Upper lobe of right lung (tissue), 1 donor: ENCODE results near the gene TRABD2A. TPM values are rescaled to one million over a fixed set of nuclear protein-coding genes. Genes with fewer than 3 reads are reported as not detected.
"Not testable (repeated sequence)": the region's sequence is repeated elsewhere in the genome, so short reads cannot be mapped to it uniquely, and the experiment has no call there.

Source experiments
- ATAC-seq: fragments of 200-7000 bp; cut with Tn5 transposase; one replicate; pipeline ENCODE4 v1.9.1; 2020; ENCODE audit warnings: mild to moderate bottlenecking, moderate library complexity
- DNase-seq: peaks from one replicate; pipeline ENCODE4 v3.0.0-alpha.2; 2020
- H3K27ac ChIP-seq: fragments of 200-600 bp; one replicate; pipeline ENCODE4 v1.8.0; 2022
- H3K27me3 ChIP-seq: fragments of 200-600 bp; one replicate; pipeline ENCODE4 v1.8.0; 2022; ENCODE audit warnings: mild to moderate bottlenecking
- H3K36me3 ChIP-seq: fragments of 200-600 bp; one replicate; pipeline ENCODE4 v1.8.0; 2022
- H3K4me1 ChIP-seq: fragments of 200-600 bp; one replicate; pipeline ENCODE4 v1.8.0; 2022
- H3K4me3 ChIP-seq: fragments of 200-600 bp; one replicate; pipeline ENCODE4 v1.8.0; 2022; ENCODE audit warnings: mild to moderate bottlenecking
- H3K9me3 ChIP-seq: fragments of 200-600 bp; one replicate; pipeline ENCODE4 v1.8.0; 2022
- CTCF ChIP-seq: fragments of 200-600 bp; IDR thresholded peaks from one replicate; pipeline ENCODE4 v1.8.0; 2022; ENCODE audit warnings: antibody characterized with exemption
- intact Hi-C: fragments of 100-400 bp; cut with DNase I; formaldehyde crosslinking; loops from one replicate; pipeline ENCODE4 v1.11.0; 2022
- total RNA-seq: library from RNA; stranded (reverse); fragmentation: NEBNext Ultra II Directional; extraction: Animal tissue kit (Norgen Biotek cat#: 25700); gene quantifications from one replicate; pipeline ENCODE4 v1.2.1, GENCODE V29; 2021
- donor health status: DM: no; HTN: yes; CAD: no; lungs with severe emphysema.

TRABD2A gene
- total RNA-seq, 1 donor from 2014 or later, result 6.5 TPM

- intact Hi-C loops, result no loop called here
- Histone ChIP-seq H3K9me3 (no peaks in the 10 kb centered on the region), H3K36me3 (no peaks in the 10 kb centered on the region), H3K27me3 (no peaks in the 10 kb centered on the region), H3K27ac (no peak overlapping the region), H3K4me1 (no peaks in the 10 kb centered on the region), H3K4me3 (no peak overlapping the region)
- ATAC-seq (no peak), DNase-seq (no peak)
- TF ChIP-seq CTCF, result no peak
Measured at GRCh38 chr2:84776011-84776410, 104.9 kb downstream of the TRABD2A start.

DNA sequence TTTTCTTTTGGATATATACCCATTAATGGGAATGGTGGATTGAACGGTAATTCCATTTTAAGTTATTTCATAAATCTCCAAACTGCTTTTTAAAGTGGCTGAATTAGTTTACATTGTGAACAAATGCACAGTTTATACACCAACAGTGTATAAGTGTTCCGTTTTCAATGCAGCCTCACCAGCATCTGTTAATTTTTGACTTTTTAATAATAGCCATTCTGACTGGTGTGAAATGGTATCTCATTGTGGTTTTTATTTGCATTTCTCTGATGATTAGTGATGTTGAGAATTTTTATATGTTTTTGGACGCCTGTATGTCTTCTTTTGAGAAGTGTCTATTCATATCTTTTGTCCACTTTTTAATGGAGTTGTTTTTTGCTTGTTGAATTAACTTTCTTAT lies 107.3 kb downstream of the TRABD2A start:
- H3K27me3 ChIP-seq, ATAC-seq, H3K4me1 ChIP-seq, DNase-seq, intact Hi-C loops, H3K27ac ChIP-seq, H3K4me3 ChIP-seq, H3K36me3 ChIP-seq, H3K9me3 ChIP-seq: not testable (repeated sequence)

Other genes with a start within 250 kb of the TRABD2A start
- 1,558 TPM for gene TMSB10, start 24.6 kb upstream of the TRABD2A start, total RNA-seq
- gene KCMF1, start 90.1 kb upstream of the TRABD2A start, total RNA-seq, result 72.9 TPM